ENCODE measurements around the gene RNLS.

Gene RNLS

GRCh38 chr10:88259381-88259780 lies 323.7 kb downstream of the RNLS start:
- DNase-seq (ENCODE audit: low spot score), result no peak

DNA sequence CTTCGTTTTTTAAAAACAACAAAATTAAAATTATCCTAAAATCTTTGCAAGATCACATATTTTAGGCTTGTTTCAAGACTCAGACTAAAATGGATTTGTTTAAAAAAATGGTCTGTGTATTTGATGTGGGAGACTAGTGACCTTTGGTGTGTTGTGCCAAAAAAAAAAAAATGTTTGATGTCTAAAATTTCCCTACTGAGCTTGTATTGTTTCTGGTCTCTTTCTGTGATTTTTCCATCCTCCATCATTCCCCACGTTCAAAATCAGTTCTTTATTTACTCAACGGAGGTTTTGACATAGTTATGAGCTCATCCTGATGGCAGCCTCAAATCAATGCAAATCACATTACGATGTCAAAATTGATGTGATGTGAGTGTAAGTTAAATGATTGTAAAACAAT lies 326.2 kb downstream of the RNLS start:
- no peak for DNase-seq (ENCODE audit: low spot score)

DNA sequence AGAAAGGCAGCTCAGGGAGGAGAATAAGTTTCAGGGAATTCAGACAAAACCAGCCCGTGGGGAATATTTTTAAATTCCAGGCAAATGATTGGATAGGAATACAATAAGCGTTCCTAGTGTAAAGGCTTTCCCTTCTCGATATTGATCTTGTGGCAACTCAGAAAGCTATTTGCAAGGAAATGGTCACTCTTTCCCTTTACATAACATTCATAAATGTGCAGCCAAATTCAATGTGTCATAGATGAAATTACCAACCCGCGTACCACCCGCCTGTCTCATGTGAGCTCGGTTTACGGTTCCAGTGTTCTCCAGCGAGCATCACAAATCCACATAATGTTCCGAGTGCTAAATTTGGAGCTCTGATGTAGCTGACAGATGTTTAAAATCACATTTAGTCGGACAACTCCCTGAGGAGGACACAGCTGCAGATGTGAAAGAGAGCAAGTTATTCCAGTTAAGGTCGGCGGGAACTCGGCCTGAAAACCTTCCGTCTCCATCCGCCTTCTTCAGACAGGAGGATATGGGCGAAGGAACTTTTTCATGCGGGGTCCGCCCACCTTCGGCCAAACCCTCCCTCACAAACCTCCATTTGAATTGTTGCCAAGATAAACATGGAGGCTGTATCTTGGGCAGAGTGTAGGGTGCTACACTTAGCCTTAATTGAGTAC lies 327.0 kb downstream of the RNLS start:
- DNase-seq (ENCODE audit: low spot score), result no peak

- no peak for DNase-seq (ENCODE audit: low spot score)
Observed at GRCh38 chr10:88254091-88254490, 329.0 kb downstream of the RNLS start.

GRCh38 chr10:88253622-88254021 lies 329.5 kb downstream of the RNLS start:
- no peak for DNase-seq (ENCODE audit: low spot score)

DNA sequence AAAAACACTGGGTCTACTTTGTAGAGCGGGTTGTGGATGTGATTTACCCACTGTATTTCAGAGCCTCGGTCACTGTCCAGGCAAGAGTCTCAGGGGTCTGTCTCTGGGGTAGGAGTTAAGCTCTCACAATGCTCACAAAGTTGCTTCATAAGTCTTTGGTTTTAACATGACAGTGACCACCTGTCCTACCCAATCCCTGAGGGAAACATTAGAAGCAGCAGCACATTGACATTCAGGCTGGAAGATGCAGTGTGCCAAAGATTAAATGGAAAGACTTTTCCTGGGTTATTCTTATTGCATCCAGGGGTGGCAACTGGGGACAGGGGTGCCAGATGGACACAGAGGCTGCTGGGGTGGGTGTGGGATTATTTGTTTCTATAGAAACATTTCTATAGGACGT lies 330.0 kb downstream of the RNLS start:
- DNase-seq (ENCODE audit: low spot score), result no peak

GRCh38 chr10:88249450-88249849 lies 333.7 kb downstream of the RNLS start:
- DNase-seq (ENCODE audit: low spot score), result no peak

DNA sequence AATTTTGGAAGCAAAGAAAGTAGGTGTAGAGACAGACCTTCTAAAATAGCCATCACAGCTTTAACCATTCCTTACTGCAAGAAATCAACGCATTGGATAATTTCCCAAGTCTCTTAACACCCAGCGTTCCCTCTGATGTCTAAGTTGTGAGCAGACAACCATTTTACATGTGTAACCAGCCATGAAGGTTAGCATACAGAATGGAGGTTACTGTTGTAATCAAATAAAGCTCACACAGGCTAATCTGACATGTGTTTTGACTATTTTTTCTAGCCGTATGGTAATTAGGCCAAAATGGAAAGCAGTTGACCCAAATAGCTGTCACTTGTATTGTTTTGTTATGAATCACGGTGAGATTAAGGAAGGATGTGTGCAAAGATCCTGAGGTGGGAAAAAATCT lies 336.4 kb downstream of the RNLS start:
- no peak for DNase-seq (ENCODE audit: low spot score)

- no peak for DNase-seq (ENCODE audit: low spot score)
Observed at GRCh38 chr10:88245974-88246511, 337.1 kb downstream of the RNLS start.

GRCh38 chr10:88244781-88245625 lies 338.1 kb downstream of the RNLS start:
- DNase-seq (ENCODE audit: low spot score), result no peak

GRCh38 chr10:88243836-88244730 lies 339.0 kb downstream of the RNLS start:
- DNase-seq (ENCODE audit: low spot score), result no peak

DNA sequence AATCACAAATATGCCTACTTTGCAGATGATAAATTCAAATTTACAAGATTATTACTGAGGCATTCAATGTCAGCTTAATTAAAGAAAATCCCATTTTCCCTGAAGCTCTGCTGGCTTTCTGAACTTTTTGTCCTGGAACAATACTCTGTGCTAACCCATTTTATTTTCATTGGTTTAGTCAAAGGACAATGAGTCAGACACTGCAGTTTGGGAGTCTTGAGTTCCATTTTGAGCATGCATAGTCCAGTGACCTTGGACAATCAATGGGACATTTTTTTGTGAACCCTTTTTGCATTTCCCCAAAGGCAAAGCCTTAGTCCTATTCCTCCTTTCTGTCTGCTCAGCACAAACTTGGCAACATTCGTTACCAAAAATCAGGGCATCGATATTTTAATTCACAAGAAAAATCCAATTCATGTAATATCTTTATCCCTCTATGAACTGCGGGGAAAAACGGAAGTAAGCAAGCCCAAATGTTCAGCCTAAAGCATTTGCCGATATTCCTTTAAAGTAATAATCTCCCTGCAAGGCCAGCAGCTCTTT lies 339.8 kb downstream of the RNLS start:
- no peak for DNase-seq (ENCODE audit: low spot score)

DNA sequence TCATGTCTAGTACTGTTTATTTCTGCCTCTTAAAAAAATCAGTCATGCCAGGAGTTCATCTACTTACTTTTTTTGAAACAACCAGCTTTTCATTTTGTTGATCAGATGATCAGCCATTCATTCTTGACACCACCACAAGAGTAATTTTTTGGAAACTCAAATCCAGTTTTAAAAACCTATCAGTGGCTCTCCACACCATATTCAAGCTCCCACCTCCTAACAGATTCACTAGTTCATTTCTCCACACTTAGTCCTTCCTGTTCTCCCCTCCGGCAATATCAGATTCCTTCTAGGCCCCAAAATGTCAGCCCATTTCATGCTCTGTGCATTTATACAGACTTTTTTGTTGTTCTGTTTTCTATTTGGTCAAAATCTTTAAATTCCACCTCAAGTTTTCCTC lies 341.6 kb downstream of the RNLS start:
- DNase-seq (ENCODE audit: low spot score), result no peak

- no peak for DNase-seq (ENCODE audit: low spot score)
Observed at GRCh38 chr10:88239212-88239611, 343.9 kb downstream of the RNLS start.

DNA sequence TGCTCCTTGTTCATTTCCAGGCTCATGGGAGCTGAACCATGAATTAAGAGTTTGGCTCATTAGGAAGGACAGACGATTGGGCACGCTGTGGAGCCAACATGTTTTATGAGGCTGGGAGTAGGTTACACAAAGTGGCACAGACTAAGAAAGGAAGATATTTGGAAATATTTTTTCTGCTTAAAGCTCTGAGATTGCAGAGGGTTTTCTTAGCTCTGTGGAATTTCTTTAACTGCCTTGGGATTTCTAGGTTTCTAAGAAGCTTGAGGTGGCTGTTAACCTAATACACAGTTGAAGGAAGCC lies 344.6 kb downstream of the RNLS start:
- DNase-seq (ENCODE audit: low spot score), result no peak

DNA sequence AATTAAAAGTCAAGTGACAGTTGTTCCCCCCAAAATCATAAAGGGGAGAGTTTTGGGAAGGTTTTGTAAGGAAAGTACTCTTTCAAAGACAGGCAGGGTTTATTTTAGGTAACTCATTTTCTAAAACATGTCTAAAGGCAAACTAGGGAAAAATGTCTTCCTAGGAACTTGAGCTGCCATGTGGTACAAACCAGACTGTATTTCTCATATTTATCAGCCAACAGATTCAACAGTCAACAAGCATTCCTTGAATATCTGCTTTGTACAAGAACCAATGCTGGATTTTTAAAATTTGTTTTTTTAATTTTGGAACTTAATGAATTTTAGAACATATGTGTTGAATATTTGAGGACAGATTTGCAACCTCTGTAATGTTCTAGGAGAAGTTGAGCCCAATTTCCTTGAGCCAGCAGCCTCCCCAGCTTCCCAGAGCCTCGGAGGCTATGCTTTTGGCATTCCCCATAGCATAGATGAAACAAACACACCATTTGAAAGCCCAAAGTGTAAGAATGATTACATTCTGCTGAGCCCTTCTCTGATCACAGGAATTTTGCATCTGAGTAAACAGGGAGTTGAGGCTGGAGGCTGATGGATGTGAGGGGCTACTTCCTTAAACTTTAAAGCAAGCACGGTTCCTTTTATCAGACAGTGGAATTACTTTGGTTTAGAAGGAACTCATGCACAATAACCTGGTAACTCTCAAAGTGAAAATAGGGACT lies 345.1 kb downstream of the RNLS start:
- no peak for DNase-seq (ENCODE audit: low spot score)

DNA sequence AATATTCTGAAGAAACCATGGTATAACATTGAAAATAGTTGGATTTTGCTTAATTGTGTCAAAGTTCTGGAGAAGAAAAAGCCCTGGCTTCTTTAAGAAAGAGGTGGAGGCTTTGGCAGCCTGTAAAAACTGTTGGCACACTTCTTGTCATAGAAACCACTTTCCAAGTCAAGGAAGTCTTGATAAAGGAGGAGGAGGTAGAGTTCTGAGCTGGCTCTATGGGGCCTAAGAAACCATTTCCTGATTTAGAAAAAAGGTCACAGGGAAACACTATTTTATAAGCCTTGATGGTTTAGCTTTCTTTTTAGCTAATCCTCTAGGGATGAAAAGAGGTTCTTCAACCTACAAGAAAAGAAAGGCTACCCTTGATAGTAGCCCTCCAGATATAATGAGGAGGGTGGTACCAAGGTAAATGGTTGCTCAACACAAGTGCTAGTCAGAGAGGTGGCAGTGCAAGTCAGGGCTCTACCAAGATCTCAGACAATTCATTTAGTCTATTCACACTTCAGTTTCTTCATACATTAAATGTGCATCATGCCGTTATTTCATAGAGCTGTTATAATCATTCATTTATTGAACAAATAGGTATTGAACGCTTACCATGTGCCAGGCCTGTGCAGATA lies 346.9 kb downstream of the RNLS start:
- no peak for DNase-seq (ENCODE audit: low spot score)

DNA sequence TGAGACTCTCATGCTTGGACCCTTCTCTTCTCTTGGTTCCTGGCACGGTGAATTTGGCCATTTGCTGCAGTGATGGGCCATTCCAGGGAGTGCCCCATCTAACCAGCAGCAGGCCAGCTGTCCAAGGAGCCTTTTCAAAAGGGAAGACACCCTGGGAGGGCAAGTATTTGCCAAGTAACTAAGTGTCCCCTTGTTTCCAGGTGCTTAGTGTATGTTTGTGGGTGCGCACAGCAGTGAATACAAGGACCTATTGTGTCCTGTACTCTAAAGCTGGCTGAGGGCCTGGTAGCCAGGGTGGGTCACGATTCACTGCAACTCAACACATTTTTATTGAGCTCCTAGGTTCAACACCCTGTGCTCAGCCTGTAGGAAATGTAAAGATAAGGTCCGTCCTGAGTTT lies 348.8 kb downstream of the RNLS start:
- peak; percentile 28 for DNase-seq (ENCODE audit: low spot score)

- no peak for DNase-seq (ENCODE audit: low spot score)
Observed at GRCh38 chr10:88233870-88234269, 349.2 kb downstream of the RNLS start.

GRCh38 chr10:88232983-88233543 lies 350.1 kb downstream of the RNLS start:
- DNase-seq (ENCODE audit: low spot score), result peak; percentile 36
